GM18511 (cell line): ENCODE data around the gene ZNF337.
"Not testable (repeated sequence)": the region's sequence is repeated elsewhere in the genome, so short reads cannot be mapped to it uniquely, and the experiment has no call there.

Experiments used
- ATAC-seq: cut with Tn5 transposase; IDR thresholded peaks from one replicate; pipeline ENCODE4 v1.9.1; 2021; ENCODE audit warnings: mild to moderate bottlenecking, moderate library complexity; ENCODE audit not compliant: unreplicated experiment

ZNF337 gene

GRCh38 chr20:25696371-25697131 is at the start of gene ZNF337:
Gene ZNF337 (minus strand): TSS chr20:25696853. CDS start chr20:25686417, 10,436 bp downstream.
- ATAC-seq = peak; percentile 94

GRCh38 chr20:25745738-25746137 is 49.1 kb upstream of the ZNF337 start:
- ATAC-seq = no peak

GRCh38 chr20:25745100-25745499 is 48.4 kb upstream of the ZNF337 start:
- ATAC-seq = no peak

GRCh38 chr20:25744261-25744660 is 47.6 kb upstream of the ZNF337 start:
- ATAC-seq = no peak

GRCh38 chr20:25741088-25741487 is 44.4 kb upstream of the ZNF337 start:
- no peak for ATAC-seq

- ATAC-seq = no peak
Observed at GRCh38 chr20:25739615-25740320, 43.1 kb upstream of the ZNF337 start.

GRCh38 chr20:25738198-25738597 is 41.5 kb upstream of the ZNF337 start:
- ATAC-seq = no peak

GRCh38 chr20:25733903-25734302 is 37.2 kb upstream of the ZNF337 start:
- ATAC-seq = no peak

GRCh38 chr20:25730862-25731261 is 34.2 kb upstream of the ZNF337 start:
- ATAC-seq = no peak

- ATAC-seq = no peak
Observed at GRCh38 chr20:25726357-25726756, 29.7 kb upstream of the ZNF337 start.

GRCh38 chr20:25725639-25726038 is 29.0 kb upstream of the ZNF337 start:
- no peak for ATAC-seq

- no peak for ATAC-seq
Observed at GRCh38 chr20:25723975-25724374, 27.3 kb upstream of the ZNF337 start.

GRCh38 chr20:25720285-25720684 is 23.6 kb upstream of the ZNF337 start:
- ATAC-seq = no peak

- not testable (repeated sequence) for ATAC-seq
Observed at GRCh38 chr20:25718896-25719809, 22.5 kb upstream of the ZNF337 start.

GRCh38 chr20:25707695-25708094 is 11.0 kb upstream of the ZNF337 start:
- ATAC-seq = peak; percentile 50

- ATAC-seq = peak; percentile 74
Observed at GRCh38 chr20:25706793-25707192, 10.1 kb upstream of the ZNF337 start.

- ATAC-seq = no peak
Observed at GRCh38 chr20:25705830-25706351, 9.2 kb upstream of the ZNF337 start.

GRCh38 chr20:25704303-25704702 is 7.7 kb upstream of the ZNF337 start:
- ATAC-seq = not testable (repeated sequence)

GRCh38 chr20:25700835-25701234 is 4.2 kb upstream of the ZNF337 start:
- not testable (repeated sequence) for ATAC-seq

GRCh38 chr20:25699914-25700313 is 3.3 kb upstream of the ZNF337 start:
- no peak for ATAC-seq

GRCh38 chr20:25697132-25697446 is 436 bp upstream of the ZNF337 start:
- no peak for ATAC-seq
